HPDE6-E6E7 (cell line): ENCODE results near the gene PTPRN2.

Source experiments
- DNase-seq: peaks from one replicate; pipeline ENCODE4 v3.0.0; 2011; ENCODE audit warnings: missing footprints; ENCODE audit errors: extremely low spot score

Gene PTPRN2

DNA sequence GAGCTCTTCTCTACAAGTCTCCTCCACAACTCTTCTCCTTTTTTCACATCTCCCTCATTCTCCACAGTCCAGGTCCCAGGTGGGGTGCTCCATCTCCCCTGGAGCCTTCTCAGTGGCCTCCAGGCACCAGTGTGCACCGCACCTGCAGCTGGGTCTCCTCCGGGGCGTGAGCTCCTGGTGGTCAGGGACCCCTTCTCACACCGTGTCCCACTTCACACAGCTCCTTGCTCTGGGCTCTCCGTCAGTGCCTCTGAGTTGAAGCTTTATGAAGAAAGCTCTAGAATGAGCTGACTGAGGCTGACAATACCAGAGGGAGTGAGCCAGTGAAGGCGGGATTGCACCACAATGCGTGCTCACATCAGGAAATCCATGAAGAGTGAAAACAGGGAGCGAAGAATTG lies 960.6 kb downstream of the PTPRN2 start:
- DNase-seq: no peak

DNA sequence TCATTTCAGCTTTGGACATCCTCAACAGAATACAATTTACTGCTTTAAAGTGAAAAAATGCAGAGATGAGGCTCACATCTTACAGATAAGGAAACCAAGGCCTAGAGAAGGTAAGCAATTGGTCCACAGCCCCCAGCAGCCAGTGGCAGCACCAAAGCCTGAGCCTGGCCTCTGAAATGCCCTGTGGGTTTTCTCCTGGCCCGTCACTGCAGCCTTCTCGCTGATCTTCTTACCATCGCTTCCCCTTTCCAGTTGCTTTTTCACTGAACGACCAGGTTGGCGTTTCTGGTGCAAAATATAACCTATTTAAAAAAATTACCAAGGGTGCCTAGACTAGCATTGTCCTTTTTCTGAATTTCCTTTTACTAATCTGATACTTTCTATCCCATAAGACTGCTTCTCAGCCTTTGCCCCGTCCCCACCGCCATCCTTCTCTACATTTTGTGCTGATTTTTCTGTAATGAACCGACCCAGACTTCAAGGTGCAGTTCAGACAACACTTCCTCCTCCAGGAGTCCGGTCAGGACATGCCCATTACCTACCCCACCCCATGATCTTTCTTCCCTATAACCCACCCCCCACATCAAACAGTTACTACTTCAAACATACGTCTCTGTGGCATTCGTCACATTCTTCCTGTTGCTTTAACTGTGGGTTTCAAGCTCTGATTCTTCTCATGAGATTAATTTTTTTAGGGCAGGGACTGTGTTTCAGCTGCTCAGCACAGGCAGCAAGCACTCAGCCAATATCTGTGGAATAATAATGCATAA lies 961.5 kb downstream of the PTPRN2 start:
- DNase-seq: no peak

DNA sequence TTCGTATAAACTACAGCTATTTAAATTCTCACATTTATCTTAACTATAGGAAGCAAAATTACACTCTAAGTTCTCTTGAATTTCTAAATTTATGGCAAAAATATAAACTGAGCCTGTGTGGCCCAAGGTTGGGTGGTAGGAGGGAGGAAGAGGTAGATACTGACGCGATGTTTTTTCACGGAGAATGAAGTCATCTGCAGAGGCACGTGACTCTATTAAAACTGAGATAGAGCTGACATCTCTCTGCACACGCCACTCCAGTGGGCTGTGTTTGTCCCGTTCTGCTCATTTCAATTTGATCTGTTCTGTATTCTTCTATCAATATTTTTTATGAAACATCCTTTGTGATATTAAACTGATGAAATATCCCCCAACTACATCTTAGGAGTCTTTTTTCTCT lies 964.1 kb downstream of the PTPRN2 start:
- no peak for DNase-seq

DNA sequence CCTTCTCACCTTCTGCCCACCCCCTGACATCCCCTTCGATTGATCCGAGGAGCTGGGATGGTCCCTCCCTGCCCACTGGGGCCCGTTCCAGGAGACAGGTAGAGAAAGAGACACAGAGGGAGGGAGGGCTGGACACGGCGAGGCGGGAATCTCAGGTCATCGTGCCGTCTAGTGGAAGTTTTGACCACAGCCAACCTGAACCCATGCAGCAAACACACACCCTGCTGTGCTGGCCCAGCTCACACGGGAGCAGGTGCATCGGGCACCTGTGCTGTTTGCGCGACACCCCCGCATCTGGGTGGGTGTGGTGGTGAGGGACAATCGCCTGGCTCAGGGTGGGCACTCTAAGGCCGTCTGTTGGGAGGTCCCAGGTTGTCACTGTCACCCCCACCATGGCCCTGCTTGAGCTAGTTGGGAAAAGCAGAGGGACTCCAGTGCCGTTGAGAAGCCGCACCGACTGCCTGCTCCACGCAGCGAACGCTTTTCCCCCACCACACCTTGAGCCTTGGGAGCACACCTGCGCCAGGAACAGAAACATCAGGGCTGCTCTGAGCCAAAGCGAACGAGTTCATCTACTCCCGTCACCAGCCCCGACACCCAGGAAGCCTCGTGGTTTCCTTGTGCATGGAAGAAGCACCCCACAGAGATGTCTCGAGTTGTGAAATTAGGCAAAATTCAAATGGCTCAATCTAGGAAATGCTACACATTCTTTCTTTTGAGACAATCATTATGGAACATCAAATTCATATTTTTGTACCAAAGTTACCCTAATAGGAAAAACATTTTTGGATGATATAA lies 965.0 kb downstream of the PTPRN2 start:
- DNase-seq: no peak

DNA sequence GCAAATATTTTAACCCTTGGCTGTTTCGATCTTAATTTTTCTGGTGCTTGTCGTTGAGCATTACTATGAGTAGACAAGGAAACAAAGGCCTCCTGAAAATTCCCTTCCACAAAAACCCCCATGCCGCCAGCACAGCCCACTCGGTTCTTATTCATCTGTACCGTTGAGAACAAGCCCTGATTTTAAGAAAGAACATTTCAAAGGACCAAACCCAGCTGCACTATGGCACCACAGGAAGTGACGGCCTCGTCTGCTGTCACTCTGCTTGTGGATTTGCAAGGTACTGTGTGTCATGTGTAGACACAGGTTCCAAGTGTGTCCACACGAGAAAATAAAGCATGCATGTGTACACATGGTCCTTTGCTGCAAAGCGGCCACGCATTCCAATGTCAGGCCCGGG lies 965.6 kb downstream of the PTPRN2 start:
- DNase-seq: no peak

DNA sequence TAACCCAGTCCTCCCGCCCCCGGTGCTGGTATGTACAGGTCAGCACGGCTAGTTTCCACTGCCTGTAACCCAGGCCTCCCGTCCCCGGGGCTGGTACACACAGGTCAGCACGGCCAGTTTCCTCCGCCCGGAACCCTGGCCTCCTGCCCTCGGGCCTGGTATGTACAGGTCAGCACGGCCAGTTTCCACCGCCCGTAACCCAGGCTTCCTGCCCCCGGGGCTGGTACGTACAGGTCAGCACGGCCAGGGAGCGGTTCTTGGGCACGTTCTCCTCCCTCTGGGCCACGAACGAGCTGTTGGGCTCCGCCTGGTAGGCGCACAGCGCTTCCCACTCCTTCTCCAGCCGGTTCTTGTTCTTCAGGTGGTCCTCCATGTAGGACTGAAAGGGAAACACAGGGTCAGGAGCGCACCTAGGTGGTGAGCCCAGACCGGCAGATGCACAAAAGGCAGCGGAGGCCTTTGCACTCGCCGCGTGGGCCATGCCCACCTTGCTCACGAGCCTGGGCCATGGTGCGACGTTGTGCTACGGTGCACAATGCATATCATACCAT lies 966.4 kb downstream of the PTPRN2 start:
- no peak for DNase-seq

DNA sequence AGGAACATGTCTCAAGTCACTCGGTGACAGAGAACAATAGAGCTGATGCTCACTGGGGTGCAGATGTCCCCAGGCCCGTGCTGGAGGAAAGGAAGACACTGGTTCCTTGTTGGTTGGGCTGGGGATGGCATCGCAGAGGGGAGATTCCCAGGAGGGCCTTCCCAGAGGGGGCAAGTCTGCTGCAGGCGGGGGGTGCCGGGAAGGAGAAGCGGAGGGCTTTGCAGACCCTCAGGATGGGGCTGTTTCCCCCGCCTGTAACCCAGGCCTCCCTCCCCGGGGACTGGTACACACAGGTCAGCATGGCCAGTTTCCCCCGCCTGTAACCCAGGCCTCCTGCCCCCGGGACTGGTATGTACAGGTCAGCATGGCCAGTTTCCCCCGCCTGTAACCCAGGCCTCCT lies 967.0 kb downstream of the PTPRN2 start:
- DNase-seq: no peak

DNA sequence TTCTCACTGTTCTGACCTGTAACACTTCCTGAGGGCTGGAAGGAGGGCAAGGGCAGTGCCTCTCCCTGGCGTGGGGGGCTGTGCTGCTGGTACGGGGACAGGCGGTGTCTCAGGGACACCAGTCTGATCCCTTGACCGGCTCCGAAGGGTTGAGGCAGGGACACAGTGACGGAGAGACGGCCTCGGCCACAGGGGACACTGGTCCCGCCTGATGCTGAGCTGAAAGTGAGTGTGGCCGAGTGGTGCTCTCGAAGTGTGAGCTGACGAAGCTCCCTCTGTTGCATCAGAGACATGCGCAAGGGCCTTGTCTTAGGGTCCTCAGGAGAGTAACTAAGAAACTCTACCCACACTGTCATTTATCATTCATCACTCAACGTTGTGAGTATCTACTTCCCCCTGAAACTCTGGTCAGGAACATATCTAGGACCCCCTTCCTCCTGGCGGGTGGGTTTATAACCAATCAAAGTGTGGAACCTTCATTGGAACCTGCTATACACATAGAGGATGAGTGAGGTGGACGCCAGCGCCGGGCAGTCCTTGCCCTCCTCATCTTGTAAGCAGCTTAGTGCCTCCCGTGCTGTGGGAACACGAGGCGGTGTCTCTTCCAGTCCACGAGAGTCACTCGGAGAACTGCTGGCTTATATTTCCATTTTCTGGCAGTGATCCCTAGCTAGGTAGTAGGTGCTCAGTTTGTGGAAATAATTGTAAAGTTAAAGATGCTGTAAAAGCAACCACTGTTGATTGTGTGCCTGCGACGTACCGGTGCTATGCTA lies 967.7 kb downstream of the PTPRN2 start:
- DNase-seq: no peak

DNA sequence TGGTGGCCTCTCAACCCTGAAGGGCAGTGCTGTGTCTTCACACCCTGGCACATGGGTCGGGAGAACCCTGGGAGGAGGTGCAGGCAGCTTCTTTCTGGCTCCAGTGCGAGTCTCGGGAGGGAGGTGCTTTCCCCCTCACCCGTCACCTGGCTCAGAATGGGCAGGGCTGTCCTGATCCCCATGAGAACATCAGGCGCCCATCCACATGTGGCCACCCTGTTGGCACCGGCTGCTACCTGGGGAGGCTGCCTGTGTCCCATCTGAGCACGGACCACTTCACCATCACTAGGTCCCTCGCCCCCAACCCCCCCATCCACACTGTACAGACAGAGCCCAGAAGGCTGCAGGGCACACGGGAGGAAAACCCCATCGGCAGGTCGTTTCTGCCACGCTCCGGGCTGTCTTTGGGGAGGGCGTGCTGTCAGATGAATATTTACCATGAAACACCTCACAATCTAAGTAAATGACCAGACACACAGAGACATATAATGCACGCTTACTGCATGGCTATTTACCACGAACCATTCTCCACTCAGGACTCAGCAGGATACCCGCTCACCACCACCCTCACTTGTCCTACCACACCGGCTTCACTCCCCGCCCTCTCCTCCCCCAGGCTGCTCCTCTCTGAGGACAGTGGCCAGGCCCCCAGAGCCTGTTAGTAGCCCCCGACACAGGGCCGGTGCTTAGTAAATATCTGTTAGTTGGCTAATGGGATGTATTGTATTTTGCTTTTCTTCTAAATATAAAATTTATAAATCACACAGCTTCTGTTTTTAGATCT lies 968.6 kb downstream of the PTPRN2 start:
- DNase-seq: no peak

DNA sequence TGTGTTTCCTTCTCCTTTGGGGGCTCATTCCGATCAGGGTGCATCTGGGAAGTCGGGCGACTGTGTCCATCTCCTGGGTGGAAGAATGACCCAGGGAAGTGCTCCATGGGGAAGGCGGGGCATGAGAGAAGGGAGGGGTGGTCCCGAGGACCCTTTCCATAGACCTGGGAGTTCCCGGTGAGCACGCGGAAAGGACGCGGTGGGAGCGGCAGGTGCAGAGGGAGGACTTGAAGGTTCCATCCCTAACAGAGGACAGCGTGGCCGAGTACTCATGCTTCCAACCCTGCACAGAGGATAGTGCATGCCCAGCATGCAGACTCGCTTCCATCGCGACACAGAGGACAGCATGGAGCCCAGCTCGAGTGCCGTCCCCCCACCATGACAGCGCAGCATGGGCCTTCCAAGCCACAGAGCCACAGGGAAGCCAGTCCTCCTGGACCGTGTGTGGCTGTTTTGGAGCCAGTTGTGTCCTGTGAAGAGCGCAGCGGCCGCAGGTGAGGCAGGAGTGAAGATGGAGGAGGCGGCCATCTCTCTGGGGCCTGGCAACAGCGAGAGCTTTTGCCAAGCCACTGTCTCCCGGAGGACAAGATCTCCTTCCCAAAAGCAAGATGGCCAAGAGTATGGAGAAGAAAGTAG lies 969.4 kb downstream of the PTPRN2 start:
- DNase-seq: no peak

DNA sequence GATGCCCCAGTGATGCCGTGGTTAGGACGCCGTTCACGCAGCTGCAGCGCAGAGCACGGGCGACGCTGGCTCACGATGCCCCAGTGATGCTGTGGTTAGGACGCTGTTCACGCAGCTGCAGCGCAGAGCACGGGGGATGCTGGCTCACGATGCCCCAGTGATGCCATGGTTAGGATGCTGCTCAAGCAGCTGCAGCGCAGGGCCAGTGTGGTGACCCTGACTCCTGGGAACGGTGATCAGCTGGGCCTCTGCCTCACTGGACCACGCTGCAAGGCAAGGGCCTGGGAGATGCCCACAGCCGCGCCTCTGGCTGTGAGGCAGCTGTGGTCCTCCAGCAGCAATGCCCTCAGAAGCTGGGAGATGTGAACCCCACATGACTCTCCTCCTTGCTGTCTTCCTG lies 970.2 kb downstream of the PTPRN2 start:
- DNase-seq: no peak

DNA sequence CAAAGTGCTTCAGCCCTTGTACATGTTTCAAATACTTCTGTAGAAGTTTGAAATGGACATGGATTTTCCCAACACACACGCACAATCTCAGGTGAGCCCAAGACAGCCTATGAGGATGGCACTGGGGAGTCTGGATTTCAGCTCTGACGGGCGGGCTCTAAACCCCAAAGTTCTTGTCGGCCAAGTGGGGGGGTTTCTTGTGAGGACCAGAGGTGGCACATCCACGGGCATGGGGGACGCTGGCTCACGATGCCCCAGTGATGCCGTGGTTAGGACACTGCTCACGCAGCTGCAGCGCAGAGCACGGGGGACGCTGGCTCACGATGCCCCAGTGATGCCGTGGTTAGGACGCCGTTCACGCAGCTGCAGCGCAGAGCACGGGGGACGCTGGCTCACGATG lies 970.7 kb downstream of the PTPRN2 start:
- no peak for DNase-seq

DNA sequence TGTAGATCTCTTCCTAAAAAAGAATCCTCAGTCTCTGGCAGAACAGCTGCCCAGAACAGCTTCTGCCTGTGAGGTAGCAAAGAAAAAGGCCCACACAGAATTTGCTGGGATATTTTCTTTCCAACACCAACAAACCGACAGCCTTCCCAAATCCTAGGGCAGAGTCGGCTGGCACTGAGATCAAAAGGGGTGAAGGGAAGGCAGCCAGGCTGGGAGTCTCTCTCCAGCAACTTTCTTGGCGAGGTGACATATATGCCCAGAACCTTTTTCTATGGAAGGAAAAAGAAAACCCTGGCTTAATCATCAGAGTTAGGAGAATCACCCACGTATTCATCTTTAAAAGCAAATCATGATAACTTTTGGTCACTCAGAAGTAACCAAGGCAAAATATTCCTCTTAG lies 971.2 kb downstream of the PTPRN2 start:
- DNase-seq: no peak

DNA sequence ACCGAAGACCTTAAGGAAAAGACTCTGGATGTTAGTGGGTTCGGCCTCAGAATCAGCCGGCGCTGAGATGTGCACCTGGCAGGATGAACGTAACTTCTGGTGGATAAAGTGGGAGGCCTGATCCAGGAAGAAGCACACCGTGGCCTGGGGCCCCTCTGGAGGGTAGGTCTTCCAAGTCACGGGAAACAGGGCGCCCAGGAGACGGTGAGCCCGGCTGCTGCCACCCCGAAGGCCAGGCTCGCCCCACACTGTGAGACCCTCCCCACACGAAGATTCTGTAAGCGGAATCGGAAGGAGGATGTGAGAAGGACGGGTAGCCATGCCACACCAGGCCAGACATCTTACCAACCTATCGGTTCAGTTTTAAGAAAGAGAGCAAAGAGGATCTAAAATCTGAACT lies 971.8 kb downstream of the PTPRN2 start:
- DNase-seq: no peak

DNA sequence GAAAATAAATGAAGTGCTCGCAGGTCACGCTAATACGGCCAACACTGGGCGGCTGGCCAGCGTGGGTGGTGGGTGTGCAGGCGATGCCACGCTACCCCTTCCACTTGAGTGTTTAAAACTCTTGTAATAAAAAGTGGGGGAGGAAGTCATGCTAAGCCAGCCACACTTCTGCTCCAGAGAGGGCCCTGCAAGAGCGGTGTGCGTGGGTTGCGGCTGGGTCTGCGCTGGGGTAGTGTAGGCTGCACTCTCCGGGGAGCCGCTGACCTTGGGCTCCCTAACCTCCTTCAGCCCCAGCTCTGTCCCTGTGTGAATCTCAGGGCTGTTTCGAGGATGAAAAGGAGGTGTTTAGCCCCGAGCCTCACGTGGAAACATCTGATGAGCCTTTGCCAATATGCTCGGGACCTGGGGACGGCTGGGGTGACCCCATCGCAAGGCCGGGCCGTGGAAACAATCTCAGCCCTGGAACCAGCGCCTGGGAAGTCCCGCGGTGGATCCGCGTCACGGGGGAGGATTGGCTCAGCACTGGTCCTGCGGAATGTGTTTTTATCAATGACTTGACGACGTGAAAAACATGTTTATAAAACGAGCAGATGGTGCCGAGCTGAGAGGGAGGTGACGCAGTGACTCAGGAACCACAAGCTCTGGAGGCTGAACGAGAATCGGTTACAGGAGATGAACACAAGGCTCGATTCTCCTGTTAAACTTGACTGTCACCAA lies 972.4 kb downstream of the PTPRN2 start:
- no peak for DNase-seq

DNA sequence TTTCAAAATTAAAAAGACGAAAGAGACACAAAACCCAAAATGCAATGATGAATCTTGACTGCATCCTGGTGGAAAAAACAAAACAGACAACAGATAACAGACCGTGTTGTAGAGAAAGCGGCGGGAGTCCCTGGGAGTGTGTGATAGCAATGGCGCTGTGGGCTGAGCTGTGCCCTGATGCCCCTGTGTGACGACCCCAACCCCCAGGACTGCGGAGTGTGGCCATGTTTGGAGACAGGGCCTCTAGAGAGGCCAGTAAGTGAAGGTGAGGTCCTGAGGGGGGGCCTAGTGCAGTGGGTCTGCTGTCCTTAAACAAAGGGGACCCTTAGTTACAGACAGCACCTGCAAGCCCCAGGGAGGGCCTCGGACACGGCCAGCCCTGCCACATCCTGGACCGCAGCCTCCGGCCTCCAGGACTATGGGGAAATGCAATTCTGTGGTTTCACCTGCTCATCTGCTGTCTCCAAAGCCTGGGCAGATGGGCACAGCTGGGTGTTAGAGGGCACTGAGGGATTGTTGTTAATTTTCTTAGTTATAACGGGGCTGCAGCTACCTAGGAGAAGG lies 973.1 kb downstream of the PTPRN2 start:
- no peak for DNase-seq

DNA sequence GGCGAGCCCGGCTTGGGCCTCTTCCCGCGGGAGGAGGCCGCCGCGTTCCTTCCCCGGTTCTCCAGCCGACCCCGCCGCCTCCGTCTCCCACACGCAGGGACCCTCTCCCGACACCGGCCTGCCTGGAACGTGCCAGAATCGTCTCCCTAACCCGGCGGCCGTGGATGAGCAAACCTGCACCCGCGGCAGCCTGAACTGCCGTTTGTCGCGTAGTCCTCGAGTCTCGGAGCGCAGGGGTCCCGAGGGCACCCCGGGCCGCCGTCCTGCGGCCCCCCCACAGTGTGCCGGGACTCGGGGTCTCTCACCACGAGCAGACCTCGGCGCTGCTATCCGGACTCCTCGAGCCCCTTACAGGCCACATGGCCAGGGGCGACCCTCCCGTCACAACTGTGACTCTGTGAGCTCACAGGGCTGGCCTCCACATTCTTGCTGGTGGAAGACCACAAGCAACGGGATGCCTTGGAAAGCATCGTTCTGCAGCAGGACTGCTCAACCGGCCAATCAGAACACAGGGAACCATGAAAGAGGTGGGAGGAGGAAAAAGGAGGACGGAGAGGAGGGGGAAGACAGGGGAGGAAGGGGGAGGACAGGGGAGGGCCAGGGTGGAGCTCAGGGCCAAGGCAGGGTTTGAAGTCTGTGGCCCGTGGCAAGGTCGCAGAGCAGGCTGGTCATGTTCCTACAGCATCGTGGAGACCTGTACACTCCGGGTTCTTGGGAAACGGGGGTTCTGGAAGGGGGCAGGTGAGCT lies 973.9 kb downstream of the PTPRN2 start:
- DNase-seq: no peak

DNA sequence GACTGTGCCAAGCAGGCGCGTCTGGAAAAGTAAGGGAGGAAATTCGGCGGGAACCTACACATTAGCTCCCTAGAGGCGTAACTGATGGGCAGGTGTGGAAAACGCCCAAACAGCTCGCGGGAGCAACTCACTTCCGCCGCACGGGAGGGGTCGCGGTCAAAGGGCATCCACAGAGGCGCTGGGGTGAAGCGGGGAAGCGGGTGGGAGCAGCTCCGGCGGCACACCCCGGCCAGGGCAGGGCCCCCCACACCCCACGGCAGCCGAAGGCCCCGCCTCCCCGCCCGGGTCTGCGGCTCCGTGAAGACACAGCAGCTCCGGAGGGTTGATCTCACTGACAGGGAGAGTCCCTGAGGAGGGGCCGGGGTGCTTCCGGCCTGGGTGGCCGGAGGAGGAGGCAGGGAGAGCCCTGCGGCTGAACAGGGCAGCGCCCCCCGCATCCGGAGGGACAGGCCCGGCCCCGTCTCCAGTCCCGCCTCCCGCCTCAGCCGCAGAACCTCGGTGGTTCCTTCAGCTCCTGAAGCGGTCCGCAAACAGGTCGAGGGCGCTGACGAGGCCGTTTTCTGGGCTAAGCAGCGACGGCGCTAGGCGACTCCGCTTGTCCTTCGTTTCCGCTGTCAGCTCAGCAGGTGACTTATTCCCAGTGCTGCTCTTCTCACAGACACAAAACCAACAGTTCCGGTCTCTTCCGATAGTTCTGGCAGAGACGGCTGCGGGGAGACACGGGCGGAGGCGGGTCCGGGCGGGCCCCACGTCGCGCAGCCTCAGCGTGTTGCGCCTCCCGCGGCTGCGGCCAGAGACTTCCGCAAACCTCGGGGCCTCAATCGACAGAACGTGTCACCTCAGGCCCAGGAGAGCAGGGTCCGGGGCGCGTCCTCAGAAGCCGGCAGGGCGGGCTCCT lies 974.7 kb downstream of the PTPRN2 start:
- DNase-seq: no peak
